H1 (cell line): ENCODE data around the gene PHTF1. TPM values are rescaled to one million over a fixed set of nuclear protein-coding genes. Genes with fewer than 3 reads are reported as not detected.

ENCODE experiments used
- CTCF ChIA-PET: fragments of 300-600 bp; sonication (Branson Sonifier 250); formaldehyde crosslinking; loops from one replicate; lab custom pipeline; 2021; ENCODE audit not compliant: partially characterized antibody; lab: Charles Lee
- POLR2A ChIA-PET: fragments of 300-600 bp; sonication (Branson Sonifier 250); formaldehyde crosslinking; loops from one replicate; lab custom pipeline; 2021; ENCODE audit warnings: inconsistent platforms; ENCODE audit not compliant: partially characterized antibody; lab: Charles Lee
- DNase-seq, 2 experiments: peaks; one replicate each; pipeline versions ENCODE4 v3.0.0 to v3.0.0-alpha.2; 2010 to 2022; ENCODE audit warnings: low spot score in 2 of 2, low read depth in 1 of 2, mixed read lengths in 1 of 2
- FAIRE-seq: peaks from 2 replicates; lab custom pipeline; 2011; peaks lifted over from hg19 to GRCh38; lab: Jason Lieb, UNC
- H2AFZ ChIP-seq: 2 replicates; pipeline ENCODE4 v1.8.1; 2012; ENCODE audit warnings: low read length, inconsistent platforms
- H2AK5ac ChIP-seq: 2 replicates; pipeline ENCODE4 v1.6.1; 2013; ENCODE audit warnings: low read depth, low read length
- H2BK120ac ChIP-seq: replicated peaks from 2 replicates; pipeline ENCODE3; 2013; ENCODE audit warnings: low read depth, low read length, inconsistent platforms
- H2BK12ac ChIP-seq: 2 replicates; pipeline ENCODE4 v1.6.1; 2013; ENCODE audit warnings: low read depth, low read length
- H2BK15ac ChIP-seq: 2 replicates; pipeline ENCODE4 v1.6.1; 2013; ENCODE audit warnings: low read length
- H2BK20ac ChIP-seq: 2 replicates; pipeline ENCODE4 v1.6.1; 2013; ENCODE audit warnings: low read length
- H2BK5ac ChIP-seq: 2 replicates; pipeline ENCODE4 v1.6.1; 2013; ENCODE audit warnings: low read depth, low read length
- H3K14ac ChIP-seq: 2 replicates; pipeline ENCODE4 v1.6.1; 2013; ENCODE audit warnings: inconsistent platforms; ENCODE audit not compliant: insufficient read length
- H3K18ac ChIP-seq: 2 replicates; pipeline ENCODE4 v1.6.1; 2013; ENCODE audit warnings: low read length; ENCODE audit errors: extremely low read depth
- H3K23ac ChIP-seq: 2 replicates; pipeline ENCODE4 v1.6.1; 2013; ENCODE audit warnings: inconsistent platforms; ENCODE audit not compliant: insufficient read length
- H3K23me2 ChIP-seq: 2 replicates; pipeline ENCODE4 v1.6.1; 2013; ENCODE audit warnings: low read depth, low read length
- H3K27ac ChIP-seq: 2 replicates; pipeline ENCODE4 v1.6.1; 2011; ENCODE audit warnings: low read depth, low read length, inconsistent platforms
- H3K27me3 ChIP-seq, 4 experiments: replicated peaks in 1 of 4; 1 replicate in 1 of 4; 2 replicates in 3 of 4; pipeline versions ENCODE4 v1.6.1 to v1.8.1; 2011 to 2013; ENCODE audit warnings: low read length in 3 of 4, mild to moderate bottlenecking in 3 of 4, inconsistent platforms in 2 of 4, mixed read lengths in 2 of 4, moderate library complexity in 1 of 4; ENCODE audit not compliant: control insufficient read depth in 3 of 4, insufficient read depth in 3 of 4; ENCODE audit errors: extremely low read depth in 1 of 4
- H3K36me3 ChIP-seq, 4 experiments: 2 replicates each; pipeline versions ENCODE4 v1.6.1 to v1.8.1; 2011 to 2013; ENCODE audit warnings: mild to moderate bottlenecking in 4 of 4, low read length in 3 of 4, moderate library complexity in 2 of 4, control low read depth in 1 of 4, inconsistent platforms in 1 of 4; ENCODE audit not compliant: insufficient read depth in 4 of 4, control insufficient read depth in 2 of 4
- H3K4ac ChIP-seq: replicated peaks from 2 replicates; pipeline ENCODE3; 2013; ENCODE audit warnings: low read length, low read depth, mixed read lengths, inconsistent platforms; ENCODE audit not compliant: insufficient read length
- H3K4me1 ChIP-seq, 4 experiments: replicated peaks in 1 of 4; 1 replicate in 1 of 4; 2 replicates in 3 of 4; pipeline versions ENCODE4 v1.6.1 to v1.8.1; 2011 to 2013; ENCODE audit warnings: low read length in 3 of 4, inconsistent platforms in 2 of 4, mixed read lengths in 1 of 4; ENCODE audit not compliant: insufficient read depth in 4 of 4, control insufficient read depth in 3 of 4
- H3K4me2 ChIP-seq, 2 experiments: 2 replicates each; pipeline versions ENCODE4 v1.6.1 to v1.8.1; 2011 to 2013; ENCODE audit warnings: low read depth in 2 of 2, low read length in 2 of 2, control low read depth in 1 of 2, inconsistent platforms in 1 of 2, mild to moderate bottlenecking in 1 of 2; ENCODE audit not compliant: insufficient read depth in 1 of 2
- H3K4me3 ChIP-seq, 4 experiments: fragments of 200-600, 300-600 bp in 1 of 4; sonication (generic), shearing (Covaris generic), sonication (Bioruptor Twin) in 1 of 4; 2 replicates each; pipeline versions ENCODE4 v1.5.1 to v1.8.1; 2011 to 2016; ENCODE audit warnings: low read length in 4 of 4, low read depth in 3 of 4, control low read depth in 2 of 4, inconsistent platforms in 2 of 4, mild to moderate bottlenecking in 2 of 4, mixed read lengths in 1 of 4, moderate library complexity in 1 of 4; ENCODE audit not compliant: insufficient read depth in 2 of 4; ENCODE audit errors: extremely low read depth in 1 of 4
- H3K56ac ChIP-seq: replicated peaks from 2 replicates; pipeline ENCODE3; 2013; ENCODE audit warnings: low read depth, mild to moderate bottlenecking, mixed read lengths, low read length, inconsistent platforms; ENCODE audit not compliant: insufficient read length
- H3K79me1 ChIP-seq: 2 replicates; pipeline ENCODE4 v1.6.1; 2013; ENCODE audit warnings: low read depth, low read length, control low read depth
- H3K79me2 ChIP-seq, 2 experiments: 2 replicates each; pipeline versions ENCODE4 v1.6.1 to v1.8.1; 2012 to 2013; ENCODE audit warnings: low read length in 2 of 2, mild to moderate bottlenecking in 2 of 2, inconsistent platforms in 1 of 2; ENCODE audit not compliant: insufficient read depth in 2 of 2, control insufficient read depth in 1 of 2
- H3K9ac ChIP-seq, 4 experiments: replicated peaks in 1 of 4; 1 replicate in 1 of 4; 2 replicates in 3 of 4; pipeline versions ENCODE4 v1.6.1 to v1.8.1; 2011 to 2013; ENCODE audit warnings: low read depth in 3 of 4, low read length in 3 of 4, control low read depth in 2 of 4, mild to moderate bottlenecking in 2 of 4, moderate library complexity in 2 of 4, inconsistent platforms in 1 of 4; ENCODE audit errors: extremely low read depth in 1 of 4
- H3K9me3 ChIP-seq, 2 experiments: 2 replicates each; pipeline versions ENCODE4 v1.6.1 to v1.8.1; 2012 to 2013; ENCODE audit warnings: mild to moderate bottlenecking in 2 of 2, moderate library complexity in 2 of 2, control low read depth in 1 of 2, inconsistent platforms in 1 of 2, low read depth in 1 of 2, low read length in 1 of 2, mixed read lengths in 1 of 2; ENCODE audit not compliant: insufficient read depth in 2 of 2
- H4K20me1 ChIP-seq, 2 experiments: replicated peaks in 1 of 2; 2 replicates each; pipeline versions ENCODE3 to v1.8.1; 2011 to 2013; ENCODE audit warnings: inconsistent platforms in 2 of 2, low read length in 2 of 2, mild to moderate bottlenecking in 1 of 2; ENCODE audit not compliant: insufficient read depth in 2 of 2, control insufficient read depth in 1 of 2
- H4K5ac ChIP-seq: 2 replicates; pipeline ENCODE4 v1.6.1; 2013; ENCODE audit warnings: low read length, low read depth, mixed read lengths, inconsistent platforms; ENCODE audit not compliant: insufficient read length
- H4K8ac ChIP-seq: 2 replicates; pipeline ENCODE4 v1.8.0; 2013; ENCODE audit warnings: mild to moderate bottlenecking, moderate library complexity, low read length, inconsistent platforms; ENCODE audit not compliant: insufficient read depth; ENCODE audit errors: extremely low read depth
- H4K91ac ChIP-seq: replicated peaks from 2 replicates; pipeline ENCODE3; 2013; ENCODE audit warnings: low read length, mixed read lengths, inconsistent platforms; ENCODE audit not compliant: insufficient read length
- ASH2L ChIP-seq: fragments of 200-600, 300-600 bp; sonication (generic); IDR thresholded peaks from one replicate; pipeline ENCODE4 v1.7.1; 2017; ENCODE audit warnings: low read length
- BRCA1 ChIP-seq: IDR thresholded peaks from 2 replicates; pipeline ENCODE4 v1.6.1; 2012; ENCODE audit warnings: low read depth, low read length, improper control_type of control experiment
- CBX8 ChIP-seq: fragments of 300-800, 300-1000 bp; sonication (generic); IDR thresholded peaks from 2 replicates; pipeline ENCODE4 v1.7.1; 2016; ENCODE audit warnings: low read depth, low read length, borderline replicate concordance
- CEBPB ChIP-seq: IDR thresholded peaks from 2 replicates; pipeline ENCODE4 v1.6.1; 2012; ENCODE audit warnings: low read depth, low read length
- CHD1 ChIP-seq: IDR thresholded peaks from 2 replicates; pipeline ENCODE4 v1.6.1; 2012; ENCODE audit warnings: low read depth, low read length, improper control_type of control experiment
- EP300 ChIP-seq, 2 experiments: IDR thresholded peaks; 1 replicate in 1 of 2; 2 replicates in 1 of 2; pipeline ENCODE4 v1.6.1; 2011 to 2012; ENCODE audit warnings: low read depth in 2 of 2, low read length in 2 of 2, mild to moderate bottlenecking in 2 of 2, borderline replicate concordance in 1 of 2, inconsistent platforms in 1 of 2, moderate library complexity in 1 of 2
- JUND ChIP-seq: IDR thresholded peaks from 2 replicates; pipeline ENCODE4 v1.6.1; 2011; ENCODE audit warnings: mild to moderate bottlenecking, improper control_type of control experiment, low read length
- MAFK ChIP-seq: IDR thresholded peaks from 2 replicates; pipeline ENCODE4 v1.6.1; 2012; ENCODE audit warnings: low read depth, mild to moderate bottlenecking, improper control_type of control experiment, low read length
- MAX ChIP-seq: IDR thresholded peaks from 2 replicates; pipeline ENCODE4 v1.6.1; 2012; ENCODE audit warnings: inconsistent platforms
- NRF1 ChIP-seq: IDR thresholded peaks from 2 replicates; pipeline ENCODE4 v1.6.1; 2011; ENCODE audit warnings: mild to moderate bottlenecking, low read depth, low read length, improper control_type of control experiment
- POLR2A ChIP-seq, 2 experiments: IDR thresholded peaks; 1 replicate in 1 of 2; 2 replicates in 1 of 2; pipeline ENCODE4 v1.6.1; 2011; ENCODE audit warnings: low read depth in 2 of 2, low read length in 2 of 2, mild to moderate bottlenecking in 2 of 2; ENCODE audit errors: control extremely low read depth in 1 of 2
- POU5F1 ChIP-seq: IDR thresholded peaks from 2 replicates; pipeline ENCODE4 v1.6.1; 2011; ENCODE audit warnings: low read depth, mild to moderate bottlenecking, low read length, moderate library complexity
- RBBP5 ChIP-seq: IDR thresholded peaks from 2 replicates; pipeline ENCODE4 v1.7.1; 2012; ENCODE audit warnings: low read depth, mild to moderate bottlenecking, inconsistent platforms, low read length, moderate library complexity, borderline replicate concordance
- SP2 ChIP-seq: IDR thresholded peaks from 2 replicates; pipeline ENCODE4 v1.6.1; 2012; ENCODE audit warnings: mild to moderate bottlenecking, low read length, inconsistent platforms
- SRF ChIP-seq: IDR thresholded peaks from 2 replicates; pipeline ENCODE4 v1.6.1; 2011; ENCODE audit warnings: mild to moderate bottlenecking, low read depth, low read length, moderate library complexity
- WGBS, 2 experiments: shearing (Covaris generic) in 1 of 2; methylation state at CpG; one replicate each; pipeline versions ENCODE4 v1.1.6 to v1.1.7; 2013 to 2015; ENCODE audit warnings: low lambda C conversion rate in 2 of 2, mixed read lengths in 2 of 2, inconsistent platforms in 1 of 2, low coverage in 1 of 2, missing lambda C conversion rate in 1 of 2; ENCODE audit not compliant: insufficient replicate concordance in 2 of 2, insufficient coverage in 1 of 2, insufficient read length in 1 of 2; ENCODE audit errors: extremely low coverage in 1 of 2, missing lambda C conversion rate in 1 of 2; 5-methylcytosine and 5-hydroxymethylcytosine counted together
- polyA plus RNA-seq, 7 experiments: library from polyadenylated mRNA; depleted of rRNA in 3 of 7; stranded (reverse) in 5 of 7; unstranded in 2 of 7; fragments of >200 nt in 5 of 7; fragments of 200-250 nt in 2 of 7; gene quantifications; 1 replicate in 5 of 7; 2 replicates in 1 of 7; 4 replicates in 1 of 7; pipeline versions ENCODE4 v1.2.1 to v1.2.3, GENCODE V29; 2011 to 2013; ENCODE audit warnings: missing spikeins in 2 of 7, mixed read lengths in 2 of 7
- total RNA-seq: library from RNA; stranded (reverse); fragmentation: NEBNext Ultra II Directional; extraction: Animal tissue kit (Norgen Biotek cat#: 25700); gene quantifications from 2 replicates; pipeline ENCODE4 v1.2.1, GENCODE V29; 2021

The PHTF1 gene
- total and polyA plus RNA-seq, 2 of the 8 experiments (the other 6 are each of a cell fraction or from before 2014, with no cell fraction given) = 9.1 to 26.9 TPM

GRCh38 chr1:113805256-113805531 lies 45.9 kb upstream of the PHTF1 start:
- no peak overlapping the region for H3K4me3 ChIP-seq
- no peak overlapping the region for H3K4ac ChIP-seq
- no peak overlapping the region for H2BK15ac ChIP-seq
- no peak overlapping the region for H3K23ac ChIP-seq
- no peak overlapping the region for H2BK120ac ChIP-seq
- no peaks in the 10 kb centered on the region for H3K27me3 ChIP-seq
- WGBS, 2 experiments = 94% methylated on average over 6 of the region's 6 CpGs; no CpG with 5 or more reads in 1 of the 2 experiments
- CTCF ChIA-PET = no interaction called here
- no peaks in the 10 kb centered on the region; the same call in 1 of the 2 replicates for H3K79me1 ChIP-seq
- no peak overlapping the region for H3K9ac ChIP-seq
- no peak overlapping the region for H2AFZ ChIP-seq
- POLR2A ChIA-PET = interaction anchor here (0.6 to 1.0 kb wide), 3 partner anchors 11 to 46 kb away, joined by 3 to 4 read pairs (median 3); partner anchors contain the start of gene PHTF1
- FAIRE-seq (no peak), DNase-seq (no peak)
- H2AK5ac ChIP-seq = no peak overlapping the region
- H3K79me2 ChIP-seq = peaks cover 13 to 92% of the 10 kb centered on the region in 2 experiments
- H3K9me3 ChIP-seq = no peaks in the 10 kb centered on the region
- no peak overlapping the region for H3K27ac ChIP-seq
- H4K8ac ChIP-seq = no peak overlapping the region
- no peak overlapping the region for H3K14ac ChIP-seq
- H4K5ac ChIP-seq = no peak overlapping the region
- no peak overlapping the region for H3K4me2 ChIP-seq
- no peak overlapping the region for H3K56ac ChIP-seq
- no peak overlapping the region for H2BK12ac ChIP-seq
- H4K91ac ChIP-seq = no peak overlapping the region
- H4K20me1 ChIP-seq = peaks cover 2 to 5% of the 10 kb centered on the region in 2 experiments
- H3K23me2 ChIP-seq = no peaks in the 10 kb centered on the region; the same call in 1 of the 2 replicates
- no peaks in the 10 kb centered on the region for H3K36me3 ChIP-seq
- H2BK20ac ChIP-seq = no peak overlapping the region
- H2BK5ac ChIP-seq = no peak overlapping the region
- H3K4me1 ChIP-seq = peaks cover 0 to 6% (median 0%) of the 10 kb centered on the region in 4 experiments; a peak in 2 of 7 replicates
- no peak overlapping the region for H3K18ac ChIP-seq
- no peak for TF ChIP-seq ASH2L
- TF ChIP-seq POU5F1 = no peak
- TF ChIP-seq RBBP5 = no peak
- no peak for TF ChIP-seq JUND
- no peak for TF ChIP-seq SRF
- no peak for TF ChIP-seq SP2
- no peak for TF ChIP-seq BRCA1
- TF ChIP-seq MAX = no peak
- TF ChIP-seq NRF1 = no peak
- no peak for TF ChIP-seq CEBPB
- no peak for TF ChIP-seq POLR2A (IDR thresholded peaks at IDR 0.05; ENCODE audit: control extremely low read depth in 1 of 2, low read depth in 2 of 2, low read length in 2 of 2)
- no peak for TF ChIP-seq EP300 (IDR thresholded peaks at IDR 0.05; ENCODE audit: borderline replicate concordance in 1 of 2, low read depth in 2 of 2, low read length in 2 of 2)
- TF ChIP-seq CBX8 = no peak
- no peak for TF ChIP-seq CHD1
- no peak for TF ChIP-seq MAFK
